ENCODE results near the gene ZNF766. TPM values are rescaled to one million over a fixed set of nuclear protein-coding genes. Genes with fewer than 3 reads are reported as not detected.

ZNF766 gene
- total RNA-seq, 4 donors from 2014 or later: 8.0 to 17.1 (median 12.3) TPM

DNA sequence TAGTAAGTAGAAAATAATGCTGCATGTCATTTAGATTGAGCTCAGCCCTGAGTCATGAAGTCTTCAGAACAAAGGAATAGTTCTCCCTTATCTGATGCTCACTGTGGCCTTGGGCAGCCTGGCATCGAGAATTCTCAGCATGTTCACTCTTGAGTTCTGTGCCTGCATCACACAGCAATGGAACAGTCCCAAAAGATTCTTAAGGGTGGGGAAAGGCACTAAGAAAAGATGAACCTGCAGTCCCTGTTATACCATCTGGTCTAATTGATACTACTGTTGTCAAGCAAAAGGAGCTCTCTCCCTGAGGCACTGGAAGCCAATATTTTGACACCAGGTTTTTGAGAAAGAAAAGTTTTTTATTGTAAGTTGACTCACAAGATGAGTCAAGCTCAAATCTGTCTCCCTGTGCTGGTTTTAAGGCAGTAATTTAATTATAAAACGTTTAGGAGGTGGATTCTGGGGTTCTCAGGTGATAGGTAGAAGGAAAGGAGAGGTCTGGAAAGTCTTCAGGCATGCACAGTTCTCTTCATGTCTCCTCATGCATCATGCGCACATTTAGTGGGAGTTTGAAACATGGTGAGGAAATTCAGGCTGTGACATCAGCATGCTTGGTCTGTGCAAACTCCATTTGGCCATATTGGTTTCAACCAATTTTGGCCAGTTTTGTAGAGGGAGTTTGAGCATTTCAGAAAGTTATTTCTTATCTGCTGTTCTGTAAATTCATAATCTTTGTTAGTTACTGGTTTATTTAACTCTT, 38.1 kb upstream of the ZNF766 start:
- Histone ChIP-seq H3K9me3 (no peaks in the 10 kb centered on the region), H3K36me3 (peaks cover 28% of the 10 kb centered on the region), H3K4me1 (peaks cover 5% of the 10 kb centered on the region), H3K27ac (peak overlapping the region; percentile 32), H3K27me3 (no peaks in the 10 kb centered on the region), H3K4me3 (no peak overlapping the region)
- no peak for DNase-seq (ENCODE audit: low spot score in 2 of 2)
- TF ChIP-seq EP300 (IDR thresholded peaks at IDR 0.05) (no peak), POLR2A (IDR thresholded peaks at IDR 0.05) (no peak), POLR2AphosphoS5 (IDR thresholded peaks at IDR 0.05) (no peak)
- TF ChIP-seq, protein P1, sequence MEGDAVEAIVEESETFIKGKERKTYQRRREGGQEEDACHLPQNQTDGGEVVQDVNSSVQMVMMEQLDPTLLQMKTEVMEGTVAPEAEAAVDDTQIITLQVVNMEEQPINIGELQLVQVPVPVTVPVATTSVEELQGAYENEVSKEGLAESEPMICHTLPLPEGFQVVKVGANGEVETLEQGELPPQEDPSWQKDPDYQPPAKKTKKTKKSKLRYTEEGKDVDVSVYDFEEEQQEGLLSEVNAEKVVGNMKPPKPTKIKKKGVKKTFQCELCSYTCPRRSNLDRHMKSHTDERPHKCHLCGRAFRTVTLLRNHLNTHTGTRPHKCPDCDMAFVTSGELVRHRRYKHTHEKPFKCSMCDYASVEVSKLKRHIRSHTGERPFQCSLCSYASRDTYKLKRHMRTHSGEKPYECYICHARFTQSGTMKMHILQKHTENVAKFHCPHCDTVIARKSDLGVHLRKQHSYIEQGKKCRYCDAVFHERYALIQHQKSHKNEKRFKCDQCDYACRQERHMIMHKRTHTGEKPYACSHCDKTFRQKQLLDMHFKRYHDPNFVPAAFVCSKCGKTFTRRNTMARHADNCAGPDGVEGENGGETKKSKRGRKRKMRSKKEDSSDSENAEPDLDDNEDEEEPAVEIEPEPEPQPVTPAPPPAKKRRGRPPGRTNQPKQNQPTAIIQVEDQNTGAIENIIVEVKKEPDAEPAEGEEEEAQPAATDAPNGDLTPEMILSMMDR (IDR thresholded peaks at IDR 0.05): no peak
- 51% methylated on average over 3 of the region's 3 CpGs for WGBS

DNA sequence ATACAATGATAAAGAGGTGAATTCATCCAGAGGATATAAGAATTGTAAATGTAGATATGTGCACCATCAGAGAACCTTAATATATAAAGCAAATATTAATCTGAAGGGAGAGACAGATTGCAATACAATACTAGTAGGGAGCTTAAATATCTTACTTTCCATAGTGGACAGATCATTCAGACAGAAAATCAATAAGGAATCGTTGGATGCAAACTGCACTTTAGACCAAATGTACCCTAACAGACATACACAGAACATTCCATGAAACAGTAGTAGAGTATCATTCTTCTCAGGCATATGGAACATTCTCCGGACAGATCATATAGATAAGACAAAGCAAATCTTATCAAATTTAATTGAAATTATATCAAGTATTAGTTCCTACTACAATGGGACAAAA, 35.0 kb upstream of the ZNF766 start:
- WGBS: 89% methylated on average over 2 of the region's 2 CpGs
- Histone ChIP-seq H3K36me3 (peaks cover 3% of the 10 kb centered on the region), H3K4me1 (peaks cover 5% of the 10 kb centered on the region), H3K4me3 (no peak overlapping the region), H3K27ac (no peak overlapping the region), H3K27me3 (no peaks in the 10 kb centered on the region), H3K9me3 (no peaks in the 10 kb centered on the region)
- TF ChIP-seq POLR2AphosphoS5 (IDR thresholded peaks at IDR 0.05) (no peak), EP300 (IDR thresholded peaks at IDR 0.05) (no peak), POLR2A (IDR thresholded peaks at IDR 0.05) (no peak)
- TF ChIP-seq, protein P1 (IDR thresholded peaks at IDR 0.05): no peak
- DNase-seq (ENCODE audit: low spot score in 2 of 2): no peak

DNA sequence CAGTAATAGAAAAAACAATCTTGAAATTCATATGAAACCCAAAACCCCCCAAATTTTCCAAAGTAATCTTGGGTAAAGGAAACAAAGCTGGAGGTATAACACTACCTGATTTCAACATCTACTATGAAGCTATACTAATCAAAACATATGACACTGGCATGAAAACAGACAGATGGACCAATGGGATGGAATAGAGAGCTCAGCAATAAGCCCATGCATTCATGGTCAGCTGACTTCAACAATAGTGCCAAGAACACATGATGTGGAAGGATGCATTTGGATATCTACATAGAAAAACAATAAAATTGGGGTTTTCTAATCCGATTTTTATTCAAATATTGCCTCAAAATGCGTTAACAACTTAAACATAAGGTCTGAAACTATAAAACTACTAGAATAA, 32.2 kb upstream of the ZNF766 start:
- no peak for TF ChIP-seq POLR2A (IDR thresholded peaks at IDR 0.05)
- no peak for TF ChIP-seq POLR2AphosphoS5 (IDR thresholded peaks at IDR 0.05)
- TF ChIP-seq, protein P1 (IDR thresholded peaks at IDR 0.05): no peak
- Histone ChIP-seq H3K9me3 (no peaks in the 10 kb centered on the region), H3K27ac (no peak overlapping the region), H3K36me3 (no peaks in the 10 kb centered on the region), H3K27me3 (no peaks in the 10 kb centered on the region), H3K4me3 (no peak overlapping the region), H3K4me1 (no peaks in the 10 kb centered on the region)
- no peak for DNase-seq (ENCODE audit: low spot score in 2 of 2)
- 73% methylated on average over 2 of the region's 2 CpGs for WGBS

DNA sequence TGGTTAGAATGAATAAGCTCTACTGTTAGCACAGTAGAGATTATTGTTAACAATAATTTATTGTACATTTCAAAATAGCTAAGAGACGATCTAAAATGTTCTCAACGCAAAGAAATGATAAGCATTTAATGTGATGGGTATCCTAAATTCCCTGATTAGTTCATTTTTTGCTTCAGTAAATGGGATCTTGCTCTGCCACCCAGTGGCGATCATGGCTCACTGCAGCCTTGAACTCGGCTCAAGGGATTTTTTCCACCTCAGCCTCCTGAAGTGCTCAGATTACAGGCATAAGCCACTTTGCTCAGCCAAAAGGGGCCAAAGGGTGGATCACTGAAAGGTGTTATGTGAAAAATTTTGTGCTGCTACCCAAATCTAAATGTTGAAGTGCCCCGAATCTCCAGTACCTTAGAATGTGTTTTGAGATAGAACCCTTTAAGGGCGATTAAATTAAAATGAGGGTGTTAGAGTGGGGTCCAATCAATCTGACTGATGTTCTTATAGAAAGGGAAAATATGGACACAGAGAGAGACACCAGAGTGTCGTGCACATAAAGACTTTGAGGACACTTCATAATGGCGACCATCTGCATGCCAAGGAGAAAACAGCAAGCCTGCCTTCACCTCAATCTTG, 31.5 kb upstream of the ZNF766 start:
- 12% methylated on average over 8 of the region's 8 CpGs for WGBS
- Histone ChIP-seq H3K4me3 (no peak overlapping the region), H3K27me3 (no peaks in the 10 kb centered on the region), H3K36me3 (no peaks in the 10 kb centered on the region), H3K27ac (no peak overlapping the region), H3K9me3 (no peaks in the 10 kb centered on the region), H3K4me1 (no peaks in the 10 kb centered on the region)
- DNase-seq (ENCODE audit: low spot score in 2 of 2): no peak
- TF ChIP-seq EP300 (IDR thresholded peaks at IDR 0.05): no peak
- TF ChIP-seq, protein P1 (IDR thresholded peaks at IDR 0.05): peak; percentile 83 to 89

DNA sequence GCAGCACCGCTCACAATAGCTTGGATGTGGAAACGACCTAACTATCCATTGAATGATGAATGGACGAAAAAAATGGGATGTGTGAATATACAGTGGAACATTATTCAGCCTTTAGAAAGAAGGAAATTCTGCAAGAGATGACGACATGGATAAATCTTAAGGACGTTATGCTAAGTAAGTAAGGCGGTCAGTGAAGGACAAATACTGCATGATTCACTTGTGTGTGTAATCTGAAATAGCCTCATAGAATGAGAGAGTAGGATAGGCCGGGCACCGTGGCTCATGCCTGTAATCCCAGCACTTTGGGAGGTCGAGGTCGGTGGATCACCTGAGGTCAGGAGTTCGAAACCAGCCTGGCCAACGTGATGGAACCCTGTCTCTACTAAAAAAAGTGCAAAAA, 25.4 kb upstream of the ZNF766 start:
- no peak for TF ChIP-seq EP300 (IDR thresholded peaks at IDR 0.05)
- DNase-seq (ENCODE audit: low spot score in 2 of 2): no peak
- no peaks in the 10 kb centered on the region for H3K9me3 ChIP-seq
- H3K27me3 ChIP-seq: no peaks in the 10 kb centered on the region
- no peak overlapping the region for H3K4me3 ChIP-seq
- no peaks in the 10 kb centered on the region for H3K4me1 ChIP-seq
- WGBS: 84% methylated on average over 12 of the region's 12 CpGs
- no peak overlapping the region for H3K27ac ChIP-seq
- no peaks in the 10 kb centered on the region for H3K36me3 ChIP-seq

Data from suprapubic skin (tissue), 4 donors.